KMS-11 (cell line): ENCODE measurements around the gene FERMT1.

Experiments
- H2AFZ ChIP-seq: fragments of 200-600 bp; sonication (generic); 2 replicates; pipeline ENCODE4 v1.6.1; 2016; ENCODE audit warnings: antibody characterized with exemption, mixed run types, low read depth
- H3K27ac ChIP-seq: fragments of 200-600 bp; sonication (generic); 2 replicates; pipeline ENCODE4 v1.6.1; 2016; ENCODE audit warnings: mild to moderate bottlenecking, mixed run types
- H3K27me3 ChIP-seq: fragments of 200-600 bp; sonication (generic); 2 replicates; pipeline ENCODE4 v1.6.1; 2017; ENCODE audit warnings: mild to moderate bottlenecking, low read depth, mixed run types, moderate library complexity; ENCODE audit not compliant: insufficient read depth
- H3K36me3 ChIP-seq: fragments of 200-600 bp; sonication (generic); 2 replicates; pipeline ENCODE4 v1.6.1; 2017; ENCODE audit warnings: mild to moderate bottlenecking, mixed run types; ENCODE audit not compliant: insufficient read depth
- H3K4me1 ChIP-seq: fragments of 200-600 bp; sonication (generic); 2 replicates; pipeline ENCODE4 v1.6.1; 2016; ENCODE audit warnings: mild to moderate bottlenecking, low read depth, mixed run types; ENCODE audit not compliant: poor library complexity, severe bottlenecking
- H3K4me2 ChIP-seq: fragments of 200-600 bp; sonication (generic); 2 replicates; pipeline ENCODE4 v1.7.0; 2016; ENCODE audit warnings: mild to moderate bottlenecking, mixed run types
- H3K4me3 ChIP-seq: fragments of 200-600 bp; sonication (generic); IDR thresholded peaks from 2 replicates; pipeline ENCODE4 v1.6.1; 2017; ENCODE audit warnings: low read depth, low read length, mixed read lengths; ENCODE audit not compliant: insufficient read depth
- H3K79me2 ChIP-seq: fragments of 200-600 bp; sonication (generic); 2 replicates; pipeline ENCODE4 v1.6.1; 2016; ENCODE audit warnings: low read depth, mixed run types; ENCODE audit not compliant: insufficient read depth
- H3K9ac ChIP-seq: fragments of 200-600 bp; sonication (generic); 2 replicates; pipeline ENCODE4 v1.6.1; 2016; ENCODE audit warnings: mild to moderate bottlenecking, mixed run types
- H4K20me1 ChIP-seq: fragments of 200-600 bp; sonication (generic); 2 replicates; pipeline ENCODE4 v1.6.1; 2016; ENCODE audit warnings: mild to moderate bottlenecking, mixed run types; ENCODE audit not compliant: insufficient read depth
- TF ChIP-seq, protein P1 (sequence below): fragments of 200-600 bp; sonication (generic); conservative IDR thresholded peaks from 2 replicates; pipeline ENCODE4 v1.6.1; 2017; ENCODE audit warnings: low read depth, mild to moderate bottlenecking, antibody characterized with exemption, low read length, moderate library complexity, mixed read lengths

FERMT1 gene

DNA sequence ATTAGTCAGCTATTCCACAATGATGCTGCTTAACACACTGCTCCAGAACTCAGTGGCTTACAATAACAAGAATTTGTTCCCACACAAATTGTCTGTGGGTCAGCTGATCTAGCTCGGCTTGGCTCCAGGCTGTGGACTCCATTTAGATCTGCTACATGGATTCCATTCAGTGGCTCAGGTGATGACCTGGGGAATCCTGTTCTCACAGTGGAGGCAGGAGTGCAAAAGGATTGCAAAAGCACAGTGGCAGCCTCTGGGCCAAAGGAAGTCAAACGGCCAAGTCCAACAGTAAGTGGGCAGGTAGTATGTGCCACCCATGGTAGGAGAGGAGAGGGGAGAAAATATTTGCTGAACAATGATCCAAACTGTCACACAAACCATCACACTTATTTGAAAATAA is 53.2 kb downstream of the FERMT1 start:
- Histone ChIP-seq H3K4me2 (no peak overlapping the region), H3K36me3 (no peaks in the 10 kb centered on the region), H3K27me3 (no peaks in the 10 kb centered on the region), H3K4me1 (no peaks in the 10 kb centered on the region), H3K4me3 (no peak overlapping the region), H3K27ac (no peak overlapping the region), H3K9ac (no peak overlapping the region), H3K79me2 (no peaks in the 10 kb centered on the region), H2AFZ (no peak overlapping the region), H4K20me1 (no peaks in the 10 kb centered on the region)
- TF ChIP-seq, protein P1, sequence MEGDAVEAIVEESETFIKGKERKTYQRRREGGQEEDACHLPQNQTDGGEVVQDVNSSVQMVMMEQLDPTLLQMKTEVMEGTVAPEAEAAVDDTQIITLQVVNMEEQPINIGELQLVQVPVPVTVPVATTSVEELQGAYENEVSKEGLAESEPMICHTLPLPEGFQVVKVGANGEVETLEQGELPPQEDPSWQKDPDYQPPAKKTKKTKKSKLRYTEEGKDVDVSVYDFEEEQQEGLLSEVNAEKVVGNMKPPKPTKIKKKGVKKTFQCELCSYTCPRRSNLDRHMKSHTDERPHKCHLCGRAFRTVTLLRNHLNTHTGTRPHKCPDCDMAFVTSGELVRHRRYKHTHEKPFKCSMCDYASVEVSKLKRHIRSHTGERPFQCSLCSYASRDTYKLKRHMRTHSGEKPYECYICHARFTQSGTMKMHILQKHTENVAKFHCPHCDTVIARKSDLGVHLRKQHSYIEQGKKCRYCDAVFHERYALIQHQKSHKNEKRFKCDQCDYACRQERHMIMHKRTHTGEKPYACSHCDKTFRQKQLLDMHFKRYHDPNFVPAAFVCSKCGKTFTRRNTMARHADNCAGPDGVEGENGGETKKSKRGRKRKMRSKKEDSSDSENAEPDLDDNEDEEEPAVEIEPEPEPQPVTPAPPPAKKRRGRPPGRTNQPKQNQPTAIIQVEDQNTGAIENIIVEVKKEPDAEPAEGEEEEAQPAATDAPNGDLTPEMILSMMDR: no peak

DNA sequence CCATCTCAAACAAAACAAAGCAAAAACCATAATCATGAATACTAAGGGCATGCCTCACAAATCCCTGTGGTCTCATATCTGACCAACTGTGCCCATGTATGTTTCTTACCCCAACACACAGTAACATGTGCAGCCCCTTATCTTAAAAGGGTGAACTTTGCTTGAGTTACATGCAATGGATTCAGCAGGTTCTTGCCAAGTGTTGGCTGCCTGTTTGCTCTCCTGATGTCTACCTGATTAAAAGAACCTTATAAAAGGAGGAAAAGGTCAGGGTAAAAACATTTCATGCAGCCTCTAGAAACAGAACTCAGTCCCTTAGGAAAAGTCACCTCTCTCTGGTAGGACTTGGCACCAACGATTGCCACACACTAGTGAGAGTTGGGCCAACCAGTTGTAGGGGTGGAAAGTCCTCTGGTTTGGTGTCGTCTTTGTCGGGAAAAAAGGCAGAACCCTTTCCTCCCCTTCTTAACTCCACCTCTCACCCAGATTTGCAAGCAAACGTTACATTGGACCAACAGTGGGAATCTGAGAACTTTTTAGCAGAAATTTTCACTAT is 55.0 kb downstream of the FERMT1 start:
- Histone ChIP-seq H3K4me2 (no peak overlapping the region), H3K9ac (no peak overlapping the region), H3K4me1 (no peaks in the 10 kb centered on the region), H3K36me3 (no peaks in the 10 kb centered on the region), H3K4me3 (no peak overlapping the region), H3K79me2 (no peaks in the 10 kb centered on the region), H2AFZ (no peak overlapping the region), H3K27ac (no peak overlapping the region), H4K20me1 (no peaks in the 10 kb centered on the region), H3K27me3 (no peaks in the 10 kb centered on the region)
- TF ChIP-seq, protein P1: no peak

DNA sequence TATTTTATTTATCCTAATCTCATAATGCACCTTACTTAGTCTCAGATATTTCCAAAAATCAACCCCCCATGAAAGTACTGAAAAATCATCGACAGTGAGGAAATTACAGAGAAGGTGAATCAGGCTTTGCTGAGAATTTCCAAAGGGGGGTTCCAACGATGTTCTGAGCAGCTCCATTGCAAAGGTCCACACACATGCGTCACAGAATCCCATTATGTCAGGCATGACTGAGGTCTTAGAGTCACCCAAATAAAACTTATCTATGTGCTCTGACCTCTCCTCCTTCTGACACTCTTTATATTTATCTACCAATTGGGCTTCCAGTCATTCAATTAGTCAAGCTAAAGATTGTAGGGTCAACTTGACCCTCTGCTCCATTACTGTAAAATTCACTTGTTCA is 56.2 kb downstream of the FERMT1 start:
- Histone ChIP-seq H3K9ac (no peak overlapping the region), H3K4me1 (no peaks in the 10 kb centered on the region), H3K27ac (no peak overlapping the region), H3K4me3 (no peak overlapping the region), H2AFZ (no peak overlapping the region), H3K27me3 (no peaks in the 10 kb centered on the region), H4K20me1 (no peaks in the 10 kb centered on the region), H3K79me2 (no peaks in the 10 kb centered on the region), H3K36me3 (no peaks in the 10 kb centered on the region), H3K4me2 (no peak overlapping the region)
- TF ChIP-seq, protein P1: no peak

DNA sequence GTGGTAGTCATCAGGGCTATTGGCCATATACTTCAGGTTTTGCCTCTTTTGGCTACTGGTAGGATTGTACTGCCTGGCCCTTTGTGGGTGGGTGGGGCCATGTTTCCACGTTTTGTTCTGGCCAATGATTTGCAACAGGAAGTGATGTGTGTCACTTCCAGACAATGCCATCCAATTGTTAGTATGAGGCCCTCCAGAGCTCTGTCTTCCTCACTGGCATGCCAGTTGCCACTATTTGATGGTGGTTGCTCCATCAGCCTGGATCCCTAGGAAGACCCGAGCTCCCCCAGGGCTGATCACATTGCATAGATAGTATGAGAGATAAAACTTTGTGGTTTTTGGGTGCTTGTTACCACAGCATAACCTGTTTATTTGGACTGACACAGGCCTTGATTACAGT is 61.3 kb downstream of the FERMT1 start:
- no peaks in the 10 kb centered on the region for H3K4me1 ChIP-seq
- no peaks in the 10 kb centered on the region for H3K36me3 ChIP-seq
- no peaks in the 10 kb centered on the region for H3K27me3 ChIP-seq
- TF ChIP-seq, protein P1: no peak
- H3K4me3 ChIP-seq: no peak overlapping the region
- no peak overlapping the region for H2AFZ ChIP-seq
- no peaks in the 10 kb centered on the region for H3K79me2 ChIP-seq
- H3K9ac ChIP-seq: no peak overlapping the region
- no peak overlapping the region for H3K27ac ChIP-seq
- H3K4me2 ChIP-seq: no peak overlapping the region
- no peaks in the 10 kb centered on the region for H4K20me1 ChIP-seq

DNA sequence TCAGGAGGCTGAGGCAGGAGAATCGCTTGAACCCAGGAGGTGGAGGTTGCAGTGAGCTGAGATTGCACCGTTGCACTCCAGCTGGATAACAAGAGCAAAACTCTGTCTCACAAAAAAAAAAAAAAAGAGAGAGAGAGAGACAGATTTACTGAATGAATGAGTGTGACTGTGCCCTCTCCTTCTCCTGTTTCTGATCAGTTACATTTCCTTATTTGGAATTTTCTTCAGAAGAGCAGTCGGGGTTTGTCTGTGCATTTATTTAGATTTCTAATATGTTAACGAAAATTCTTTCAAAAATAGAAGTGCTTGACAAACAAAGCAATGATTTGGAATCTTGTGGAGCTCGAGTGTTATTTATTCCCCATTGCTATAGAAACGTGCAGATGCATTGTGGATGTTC is 62.6 kb downstream of the FERMT1 start:
- Histone ChIP-seq H3K36me3 (no peaks in the 10 kb centered on the region), H3K27ac (no peak overlapping the region), H4K20me1 (no peaks in the 10 kb centered on the region), H3K9ac (no peak overlapping the region), H3K27me3 (no peaks in the 10 kb centered on the region), H3K4me2 (no peak overlapping the region), H3K4me3 (no peak overlapping the region), H3K79me2 (no peaks in the 10 kb centered on the region), H2AFZ (no peak overlapping the region), H3K4me1 (no peaks in the 10 kb centered on the region)
- TF ChIP-seq, protein P1: no peak
